ENCODE measurements around the gene TYMP.

The TYMP gene, protein sequence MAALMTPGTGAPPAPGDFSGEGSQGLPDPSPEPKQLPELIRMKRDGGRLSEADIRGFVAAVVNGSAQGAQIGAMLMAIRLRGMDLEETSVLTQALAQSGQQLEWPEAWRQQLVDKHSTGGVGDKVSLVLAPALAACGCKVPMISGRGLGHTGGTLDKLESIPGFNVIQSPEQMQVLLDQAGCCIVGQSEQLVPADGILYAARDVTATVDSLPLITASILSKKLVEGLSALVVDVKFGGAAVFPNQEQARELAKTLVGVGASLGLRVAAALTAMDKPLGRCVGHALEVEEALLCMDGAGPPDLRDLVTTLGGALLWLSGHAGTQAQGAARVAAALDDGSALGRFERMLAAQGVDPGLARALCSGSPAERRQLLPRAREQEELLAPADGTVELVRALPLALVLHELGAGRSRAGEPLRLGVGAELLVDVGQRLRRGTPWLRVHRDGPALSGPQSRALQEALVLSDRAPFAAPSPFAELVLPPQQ

DNA sequence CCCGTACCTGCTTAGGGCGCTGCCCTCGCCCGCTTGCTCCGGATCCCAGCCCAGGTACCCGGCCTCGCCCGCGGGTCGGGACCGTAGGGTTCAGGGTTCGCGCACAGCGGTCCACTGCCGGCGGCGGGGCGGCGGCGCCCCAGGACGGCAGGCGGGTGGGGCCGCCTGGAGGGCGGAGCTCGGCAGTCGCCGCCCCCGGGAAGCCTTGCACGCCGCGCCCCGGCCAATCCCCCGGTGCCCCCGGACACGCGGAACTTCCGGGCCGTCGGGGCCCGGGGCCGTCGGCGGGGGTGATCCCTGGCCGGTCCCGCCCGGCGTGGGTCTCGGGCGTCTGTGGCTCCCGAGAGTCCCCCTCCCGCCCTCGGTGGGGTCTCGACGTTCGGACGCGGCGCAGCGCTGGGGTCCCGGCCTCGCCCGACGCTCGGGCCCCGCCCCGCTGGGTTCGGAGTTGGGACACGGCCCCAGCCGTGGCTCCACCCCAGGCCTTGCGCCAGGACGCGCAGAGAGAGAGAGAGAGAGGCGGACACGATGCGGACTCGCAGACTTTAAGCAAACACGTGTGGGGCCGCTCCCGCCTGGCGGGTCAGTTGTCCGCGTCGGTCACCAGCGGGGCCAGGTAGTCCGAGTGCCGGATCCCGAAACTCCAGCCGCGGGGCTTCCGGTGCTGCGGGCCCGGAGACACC lies at the start of gene TYMP:
TYMP (minus strand) TSS at position 116 of the 683 bp plus-strand sequence. CDS start 303 bp downstream, outside the sequence.
- DNase-seq = peak; percentile 82

DNA sequence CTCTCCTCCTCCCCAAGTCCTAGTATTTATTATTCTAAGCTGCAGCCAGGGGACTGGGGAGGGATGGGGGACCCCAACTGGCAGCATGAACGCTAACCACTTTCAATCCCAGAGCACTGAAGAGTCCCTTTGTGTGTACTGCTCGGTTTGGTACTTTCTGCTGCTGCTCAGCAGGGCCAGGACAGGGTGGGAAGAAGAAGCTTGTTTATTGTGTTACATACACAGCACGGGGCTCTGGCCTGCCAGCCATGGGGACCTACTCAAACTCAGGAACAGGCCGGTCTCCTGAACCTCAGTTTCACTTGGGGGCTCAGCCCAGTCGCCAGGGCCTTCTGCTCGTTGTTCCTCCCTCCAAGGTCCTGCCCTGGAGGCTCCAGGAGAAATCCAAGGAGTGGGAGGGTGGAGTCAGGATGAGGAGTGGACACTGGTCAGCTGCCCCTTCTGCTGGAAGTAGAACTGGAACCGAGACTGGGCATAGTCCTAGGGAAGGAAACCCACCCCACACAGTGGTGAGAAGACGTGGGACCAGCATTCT lies 49.0 kb upstream of the TYMP start:
- DNase-seq = no peak

DNA sequence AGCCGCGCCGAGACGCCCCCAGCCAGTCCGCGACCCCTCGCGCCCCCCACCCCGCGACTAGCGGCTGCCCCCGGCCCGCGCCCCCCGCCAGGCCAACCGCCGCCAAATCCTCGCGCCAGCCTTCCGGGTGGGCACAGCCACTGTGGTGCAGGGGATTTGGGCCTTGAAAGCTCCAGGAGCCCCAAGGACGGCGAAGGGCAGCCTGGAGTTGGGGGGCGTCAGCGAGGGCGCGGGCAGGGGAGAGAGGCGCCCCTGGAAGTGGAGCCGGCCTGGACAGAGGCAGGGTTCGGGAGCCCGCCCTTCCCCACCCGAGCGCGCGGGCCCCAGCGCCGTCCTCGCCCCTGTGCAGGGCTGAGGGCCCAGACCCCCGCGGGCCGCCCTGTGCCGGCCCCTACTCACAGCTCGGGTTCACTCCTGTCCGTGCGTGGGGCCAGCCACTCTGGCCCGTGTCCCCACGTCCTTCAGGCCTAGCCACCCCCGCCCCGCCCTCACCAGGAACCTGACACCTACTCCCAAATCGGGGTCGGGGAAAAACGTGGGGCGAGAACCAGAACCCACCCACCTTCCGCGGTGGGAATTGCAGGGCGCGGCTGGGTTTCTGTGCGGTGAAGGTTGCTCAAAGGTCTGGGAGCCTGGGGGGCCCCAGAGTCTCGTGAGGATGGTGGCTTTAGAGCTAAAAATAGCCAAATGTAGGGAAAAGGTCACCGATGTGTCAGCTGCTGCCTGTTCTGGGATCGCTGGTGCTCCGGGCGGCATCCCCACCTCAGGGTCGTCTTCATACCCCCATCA lies 48.4 kb upstream of the TYMP start, which contains the start of gene CPT1B:
CPT1B (minus strand) TSS at position 441 of the 789 bp plus-strand sequence. CDS start 512 bp downstream, outside the sequence.
- no peak for DNase-seq

DNA sequence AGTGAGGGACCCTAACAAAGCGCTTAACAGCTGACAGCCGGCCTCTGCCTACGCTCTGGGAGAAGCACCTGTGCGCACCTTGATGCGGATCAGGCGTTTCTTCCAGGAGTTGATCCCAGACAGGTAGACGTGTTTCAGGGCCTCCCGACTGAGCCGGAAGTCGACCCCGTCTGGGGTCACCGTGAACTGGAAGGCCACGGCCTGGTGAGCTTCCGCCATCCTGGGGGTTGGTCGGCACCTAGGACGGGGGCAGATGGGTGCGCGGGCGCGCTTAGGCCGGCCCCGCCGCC lies 47.8 kb upstream of the TYMP start:
- no peak for DNase-seq

DNA sequence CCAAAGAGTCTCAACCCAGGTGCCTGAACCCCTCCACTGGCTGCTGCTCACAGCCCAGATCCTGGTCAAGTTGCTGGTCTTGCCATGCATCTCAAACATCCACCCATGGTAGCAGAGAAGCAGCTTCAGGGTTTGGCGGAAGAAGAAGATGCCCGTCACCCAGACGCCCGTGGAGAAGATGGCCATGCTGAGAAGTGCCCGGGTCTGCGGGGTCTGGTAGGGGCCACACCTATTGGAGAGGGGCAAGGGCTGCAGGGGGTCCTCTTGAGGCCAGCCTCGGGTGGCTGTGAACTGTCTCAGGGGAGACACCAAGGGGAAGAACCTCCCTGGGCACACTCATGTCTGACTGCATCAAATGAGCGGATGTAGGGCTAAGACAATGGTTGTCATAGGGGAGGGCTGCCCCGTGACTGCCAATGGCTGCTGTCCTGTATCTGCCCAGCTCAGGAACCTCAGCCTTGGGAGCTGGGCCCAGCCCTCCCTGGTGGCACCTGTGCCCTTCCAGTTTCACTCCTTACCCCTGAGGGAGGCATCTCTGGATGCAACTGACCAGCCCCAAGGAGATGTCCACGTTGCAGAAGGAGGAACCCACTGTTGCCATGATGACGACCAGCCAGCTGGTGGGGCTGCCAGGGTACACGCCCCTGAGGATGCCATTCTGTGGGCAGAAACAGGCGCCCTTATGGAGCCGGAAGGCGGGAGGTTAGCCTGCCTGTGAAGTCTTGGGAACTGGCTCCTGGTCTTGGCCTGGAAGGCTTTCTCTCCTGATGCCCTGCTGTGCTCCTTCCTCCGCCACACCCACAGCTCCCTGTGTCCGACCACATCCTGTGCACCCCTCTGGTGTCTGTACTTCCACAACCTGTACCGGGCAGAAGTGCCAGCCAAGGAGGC lies 47.2 kb upstream of the TYMP start:
- no peak for DNase-seq

DNA sequence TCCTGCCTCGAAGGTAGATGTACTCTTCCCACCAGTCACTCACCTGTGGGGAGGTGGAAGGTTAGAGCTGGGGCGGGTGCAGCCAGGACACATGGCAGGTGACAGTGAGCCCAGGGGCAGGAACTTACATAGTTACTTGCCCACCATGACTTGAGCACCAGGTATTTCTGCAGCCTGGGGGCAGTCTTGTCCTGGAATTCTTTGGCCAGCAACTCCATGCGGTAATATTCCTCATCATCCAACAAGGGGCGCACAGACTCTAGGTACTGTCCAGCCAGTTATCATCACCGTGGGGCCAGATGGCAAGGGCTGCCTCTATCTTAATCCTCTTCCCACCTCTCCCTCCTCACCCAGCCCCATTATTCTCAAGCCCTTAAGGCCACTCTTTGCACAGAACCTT lies 46.3 kb upstream of the TYMP start:
- DNase-seq = no peak

DNA sequence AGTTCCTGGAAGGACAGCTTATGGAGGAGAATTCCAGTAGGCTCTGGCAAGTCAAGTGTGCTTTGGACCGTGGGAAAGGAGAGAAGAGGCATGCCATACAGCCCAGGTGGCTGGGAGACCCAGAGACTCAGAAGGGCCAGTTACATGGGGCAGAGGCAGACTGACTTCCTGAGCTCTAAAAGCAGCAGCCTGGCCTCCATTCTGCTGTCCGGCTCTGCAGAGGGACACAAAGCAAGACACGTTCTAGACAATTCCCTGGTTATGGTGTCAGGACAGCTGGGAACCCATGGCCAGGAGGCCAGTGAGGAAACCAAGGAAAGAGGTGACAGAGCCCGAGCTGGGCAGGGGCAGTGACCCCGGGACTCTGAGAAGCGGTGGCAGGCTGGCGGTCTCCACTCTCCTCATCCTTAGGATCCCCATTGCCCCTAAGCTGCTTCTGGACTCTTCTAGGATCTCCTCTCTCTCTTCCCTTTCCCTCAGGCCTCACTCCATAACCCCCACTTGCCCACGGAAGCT lies 45.7 kb upstream of the TYMP start:
- DNase-seq = no peak

DNA sequence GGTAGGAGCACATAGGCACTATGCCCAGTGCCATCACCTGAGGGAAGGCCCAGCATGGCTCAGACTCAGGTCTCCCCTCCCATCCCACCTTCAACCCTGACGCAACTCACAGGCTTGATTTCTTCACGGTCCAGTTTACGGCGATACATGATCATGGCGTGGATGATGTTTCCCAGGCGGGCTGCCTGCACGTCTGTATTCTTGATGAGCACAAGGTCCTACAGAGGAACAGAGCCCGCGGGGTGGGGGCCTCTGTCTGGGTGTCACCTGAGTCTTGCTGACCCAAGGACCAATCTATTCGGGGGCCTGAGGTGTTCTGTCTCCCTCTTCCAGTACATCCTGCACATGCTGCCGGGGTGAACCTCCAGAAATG lies 44.6 kb upstream of the TYMP start:
- no peak for DNase-seq

DNA sequence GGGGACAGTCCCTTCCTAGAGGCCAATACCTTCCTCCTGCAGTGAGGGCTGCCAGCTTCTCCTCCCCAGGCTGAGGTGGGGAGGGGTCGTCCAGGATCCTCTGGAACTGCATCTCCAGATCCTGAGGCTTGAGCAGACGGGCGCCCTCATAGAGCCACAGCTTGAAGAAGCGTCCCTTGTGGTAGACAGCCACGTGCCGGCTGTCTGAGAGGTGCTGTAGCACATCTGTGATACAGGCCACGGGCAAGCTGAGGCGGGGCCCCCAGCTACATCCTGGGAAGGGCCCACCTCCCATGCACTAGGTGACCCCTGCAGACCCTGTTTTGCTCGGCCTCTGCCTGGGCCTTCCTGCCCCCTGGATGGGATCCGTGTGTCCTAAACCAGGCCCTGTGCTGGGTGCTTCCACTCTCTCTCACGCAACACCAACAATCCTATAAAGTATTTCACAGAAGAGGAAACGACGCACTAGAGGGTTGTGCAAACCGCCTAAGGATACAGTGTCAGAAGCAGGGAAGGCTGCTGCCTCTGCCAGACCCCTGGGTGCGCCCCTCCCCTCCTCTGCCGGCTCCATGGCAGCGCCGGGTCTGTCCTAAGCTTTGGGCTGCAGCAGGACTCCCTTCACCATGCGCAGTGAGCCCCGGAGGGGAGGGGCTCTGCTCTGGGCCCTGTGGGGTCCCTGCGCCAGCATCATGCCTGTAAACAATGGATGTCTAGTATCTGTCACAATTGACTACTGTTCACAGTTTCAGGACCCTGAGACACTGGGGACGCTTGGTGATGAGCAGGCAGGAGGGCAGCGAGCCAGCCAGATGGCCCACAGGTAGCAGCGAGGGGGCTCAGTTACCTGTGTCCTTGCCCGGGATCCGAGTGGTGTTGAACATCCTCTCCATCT lies 43.9 kb upstream of the TYMP start:
- DNase-seq = no peak

DNA sequence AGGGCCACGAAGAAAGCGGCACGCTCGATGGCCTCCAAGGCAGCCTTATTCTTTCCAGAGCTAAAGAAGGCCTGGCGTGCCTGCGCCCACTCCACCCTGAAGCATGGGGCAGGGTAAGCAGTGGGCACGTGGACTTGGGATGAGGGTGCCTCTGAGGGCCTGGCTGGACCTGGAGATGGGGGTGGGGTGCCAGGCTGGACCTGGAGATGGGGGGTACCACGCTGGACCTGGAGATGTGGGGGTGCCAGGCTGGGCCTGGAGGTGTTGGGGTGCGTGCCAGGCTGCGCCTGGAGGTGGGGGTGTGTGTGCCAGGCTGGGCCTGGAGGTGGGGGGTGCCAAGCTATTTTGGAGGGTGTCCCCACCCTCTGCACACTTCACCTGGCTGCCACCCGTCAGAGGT lies 43.2 kb upstream of the TYMP start:
- DNase-seq = no peak

DNA sequence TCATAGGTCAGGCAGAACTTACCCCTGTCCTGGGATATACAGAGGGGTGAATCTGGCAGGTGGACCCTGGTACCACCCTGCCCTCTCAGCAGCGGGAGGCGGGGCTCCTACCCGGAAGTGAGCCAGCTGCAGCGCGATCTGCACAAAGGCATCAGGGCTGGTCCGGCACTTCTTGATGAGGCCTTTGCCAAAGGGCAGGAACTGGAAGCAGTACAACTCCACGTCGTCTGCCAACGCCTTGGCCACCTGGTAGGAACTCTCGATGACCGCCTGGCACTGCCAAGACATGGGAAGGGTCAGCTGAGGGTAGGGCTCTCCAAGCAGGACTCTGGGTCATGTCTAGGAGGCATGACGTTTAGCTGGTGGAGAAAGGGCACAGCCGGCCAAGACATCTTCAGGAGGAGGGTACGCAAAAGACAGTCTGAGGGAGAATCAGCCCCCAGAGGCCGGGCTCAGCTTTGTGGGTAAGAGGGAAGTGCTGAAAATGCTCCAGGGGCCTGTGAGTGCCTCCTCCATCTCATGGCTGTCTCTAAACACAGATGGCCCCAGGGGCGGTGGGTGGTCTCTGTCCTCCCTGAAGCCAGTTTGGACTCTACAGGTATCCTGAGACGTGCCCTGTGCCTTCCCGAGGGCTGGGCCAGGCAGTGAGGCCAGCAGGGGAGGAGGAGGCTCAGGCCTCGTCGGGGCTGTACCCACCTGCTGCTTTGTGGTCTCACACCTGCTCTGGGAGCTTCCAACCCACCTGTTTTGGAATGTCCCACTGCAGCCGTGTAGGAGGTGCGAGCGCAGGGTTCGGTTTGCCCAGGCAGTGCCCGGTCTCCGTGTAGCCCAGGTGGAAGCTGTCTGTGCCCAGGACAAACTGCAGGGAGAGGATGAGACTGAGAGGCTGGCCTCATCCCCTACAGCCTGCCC lies 41.7 kb upstream of the TYMP start:
- DNase-seq = no peak

DNA sequence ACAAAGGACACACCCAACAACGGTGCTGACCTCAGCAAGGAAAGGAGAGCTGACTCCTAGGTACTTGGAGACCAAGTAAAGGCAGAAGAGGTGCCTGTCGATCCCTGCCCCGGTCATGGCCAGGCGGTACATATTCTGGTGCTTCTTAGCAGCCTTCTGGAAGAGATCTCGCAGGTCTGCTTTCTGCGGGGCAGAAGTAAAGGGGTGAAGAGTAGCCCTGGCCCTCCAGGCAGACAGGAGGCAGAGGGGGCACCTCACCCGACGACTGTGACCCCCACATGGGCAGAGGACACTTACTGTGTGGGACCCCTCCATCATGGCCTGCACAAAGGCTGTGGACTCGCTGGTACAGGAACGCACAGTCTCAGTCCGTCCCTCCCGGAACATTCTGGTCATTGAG lies 41.0 kb upstream of the TYMP start:
- no peak for DNase-seq

DNA sequence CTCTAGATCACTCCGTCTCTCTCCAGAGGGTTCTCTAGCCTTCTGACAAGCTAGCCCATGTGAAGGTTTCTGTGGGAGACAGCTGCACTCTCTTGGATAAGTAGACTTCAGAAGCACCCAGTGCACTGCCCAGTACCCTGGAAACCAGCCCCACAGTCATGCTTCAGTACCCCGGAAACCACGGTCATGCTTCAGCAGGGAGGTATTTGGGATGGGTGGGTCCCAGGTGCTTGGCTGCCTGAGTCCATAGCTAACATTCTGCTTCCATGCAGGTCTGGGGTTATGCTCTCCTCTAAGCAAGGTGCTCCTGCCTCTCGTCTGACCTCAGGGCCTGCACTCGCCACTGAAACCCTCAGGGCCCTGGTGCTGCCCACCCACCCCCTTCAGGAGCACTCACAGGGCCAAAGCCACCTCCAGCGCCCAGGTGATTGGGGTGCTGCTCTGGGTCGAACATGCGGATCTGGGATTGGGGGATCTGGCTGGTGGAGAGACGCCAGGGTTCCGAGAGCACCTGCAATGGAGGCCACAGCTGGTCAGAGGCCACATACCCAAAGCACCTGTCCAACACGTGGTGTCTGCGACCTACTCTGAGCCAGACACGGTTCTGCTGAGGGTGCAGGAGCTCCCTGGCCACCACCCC lies 40.2 kb upstream of the TYMP start:
- no peak for DNase-seq

DNA sequence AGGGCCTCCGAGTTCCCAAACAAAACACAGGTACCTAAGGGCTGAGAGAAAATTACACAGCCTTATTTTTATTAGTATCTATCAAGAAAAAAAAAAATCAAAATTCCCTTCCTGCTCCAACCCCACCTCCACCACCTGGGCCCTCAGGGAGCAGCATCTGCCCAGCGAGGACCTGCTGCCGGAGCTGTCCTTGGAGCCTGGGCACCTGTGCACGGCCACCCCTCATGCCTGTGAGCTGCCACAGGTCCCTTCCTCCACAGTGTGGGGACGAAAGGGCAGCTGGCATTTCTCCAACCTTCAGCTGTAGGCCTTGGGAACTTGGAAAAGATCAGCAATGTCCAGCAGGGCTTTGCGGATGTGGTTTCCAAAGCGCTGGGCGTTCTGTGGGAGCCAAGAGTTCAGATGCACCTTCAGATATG lies 39.2 kb upstream of the TYMP start:
- DNase-seq = no peak

DNA sequence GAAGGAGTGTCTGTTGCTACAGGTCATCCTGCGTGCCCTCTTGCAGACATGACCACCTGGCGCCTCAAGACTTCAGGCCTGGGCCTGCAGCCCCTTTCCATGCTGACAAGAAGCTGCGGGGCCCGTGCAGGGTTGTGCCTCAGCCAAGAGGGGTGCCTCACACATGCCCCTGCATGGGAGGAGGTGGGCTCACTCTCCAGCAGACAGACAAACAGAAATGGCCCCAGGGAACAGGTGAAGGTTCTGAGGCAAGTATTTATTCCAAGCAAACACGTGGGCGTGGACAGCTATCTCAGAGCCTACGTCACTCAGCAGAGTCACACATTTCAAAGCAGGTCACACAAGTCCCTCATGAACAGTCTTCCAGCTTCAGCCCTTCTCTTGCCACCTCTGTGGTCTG lies 38.8 kb upstream of the TYMP start:
- no peak for DNase-seq

DNA sequence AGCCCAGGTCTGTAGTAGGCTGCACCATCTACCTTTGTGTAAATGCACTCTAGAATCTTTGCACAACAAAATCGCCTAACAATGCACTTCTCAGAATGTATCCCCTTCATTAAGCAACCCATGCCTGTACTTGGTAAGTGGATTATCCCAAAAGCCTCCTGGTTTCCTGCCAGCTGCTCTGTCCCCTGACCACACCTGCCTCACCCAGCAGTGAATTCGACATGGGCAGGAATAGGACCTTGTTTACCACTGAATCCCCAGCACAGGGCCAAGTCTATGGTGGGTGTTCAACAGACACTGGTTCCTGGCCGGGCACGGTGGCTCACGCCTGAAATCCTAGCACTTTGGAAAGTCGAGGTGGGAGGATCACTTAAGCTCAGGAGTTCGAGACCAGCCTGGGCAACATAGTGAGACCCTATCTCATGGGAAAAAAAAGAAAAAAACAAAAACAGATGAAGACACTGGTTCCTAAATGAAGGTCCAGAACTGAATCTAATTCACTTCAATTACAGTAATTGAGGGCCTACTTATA lies 38.0 kb upstream of the TYMP start:
- no peak for DNase-seq

DNA sequence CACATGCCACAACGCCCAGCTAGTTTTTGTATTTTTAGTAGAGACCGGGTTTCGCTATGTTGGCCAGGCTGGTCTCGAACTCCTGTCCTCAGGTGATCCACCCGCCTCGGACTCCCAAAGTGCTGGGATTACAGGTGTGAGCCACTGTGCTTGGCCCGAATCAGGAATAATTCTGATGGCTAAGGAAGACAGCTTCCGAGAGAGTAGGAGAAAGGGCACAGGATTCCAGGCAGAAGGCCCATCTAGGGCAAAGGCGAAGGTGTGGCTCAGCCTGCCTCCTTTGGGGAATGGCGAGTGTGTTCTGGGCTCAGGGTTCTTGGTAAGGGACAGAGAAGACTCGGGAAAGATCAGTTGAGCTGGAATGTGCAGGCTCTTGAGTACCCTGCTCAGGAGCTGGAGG lies 34.5 kb upstream of the TYMP start:
- no peak for DNase-seq

DNA sequence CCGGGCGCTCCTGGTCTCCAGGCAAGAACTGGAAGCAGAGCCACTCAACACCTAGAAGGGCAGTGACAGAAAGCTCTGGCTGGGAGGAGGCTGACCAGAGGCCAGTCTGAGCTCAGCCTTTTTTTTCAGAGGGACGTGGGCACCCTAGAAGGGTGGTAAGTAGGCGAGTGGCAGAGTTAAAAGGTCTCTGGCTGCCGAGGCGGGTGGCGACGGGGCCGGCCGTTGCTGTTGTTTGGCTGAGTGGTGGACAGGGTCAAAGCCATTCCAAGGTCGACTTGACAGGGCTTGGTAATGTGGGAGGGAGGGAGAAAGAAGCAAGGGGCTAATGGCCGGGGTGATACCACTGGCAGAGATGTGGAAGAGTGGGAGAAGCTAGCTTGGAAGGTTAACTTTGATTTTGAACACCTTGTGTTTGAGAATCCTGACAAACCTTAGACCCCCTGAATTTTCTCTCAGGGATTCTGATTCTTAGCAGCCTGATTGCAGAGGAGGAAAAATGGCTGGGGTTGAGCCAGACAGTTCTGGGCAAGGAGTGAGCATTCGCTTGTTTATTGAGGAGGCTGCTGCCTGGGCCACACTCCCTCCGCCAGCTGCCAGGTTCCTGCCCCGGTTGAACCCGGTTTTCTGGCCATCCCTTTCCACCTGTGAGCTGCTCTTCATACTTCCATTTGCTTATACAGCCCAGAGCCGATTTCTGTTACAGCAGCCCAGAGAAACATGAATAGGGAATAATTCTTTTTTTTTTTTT lies 33.8 kb upstream of the TYMP start:
- DNase-seq = no peak

Data from CD4-positive, alpha-beta T cell treated with Interleukin-21 for 1 hour (primary cell).